Measurements from ENCODE around the gene P2RY13. TPM values are rescaled to one million over a fixed set of nuclear protein-coding genes. Genes with fewer than 3 reads are reported as not detected.

Gene P2RY13
- total and polyA plus RNA-seq, 4 donors: 2.2 to 15.8 (median 4.9) TPM

- no peak overlapping the region for H3K9ac ChIP-seq (ENCODE audit: insufficient read depth in 1 of 2, low read length in 2 of 2)
- H3K27ac ChIP-seq (ENCODE audit: low read depth in 1 of 2, low read length in 1 of 2): no peak overlapping the region
- 95 to 96% methylated on average over 2 of the region's 2 CpGs for WGBS, 2 donors
- no peak overlapping the region for H3K4me3 ChIP-seq
- no peaks in the 10 kb centered on the region for H3K27me3 ChIP-seq (ENCODE audit: control insufficient read depth in 3 of 3, insufficient read depth in 3 of 3, low read length in 2 of 3)
- no peak for TF ChIP-seq CTCF (IDR thresholded peaks at IDR 0.05; ENCODE audit: control extremely low read depth, extremely low read depth)
- DNase-seq: no peak
- no peak for ATAC-seq (ENCODE audit: insufficient read depth, low FRiP score)
- no peaks in the 10 kb centered on the region for H3K36me3 ChIP-seq (ENCODE audit: control insufficient read depth in 4 of 4, insufficient read depth in 4 of 4, low read length in 4 of 4)
- peaks cover 0 to 4% (median 0%) of the 10 kb centered on the region in 5 donors for H3K4me1 ChIP-seq (ENCODE audit: control insufficient read depth in 5 of 5, insufficient read depth in 5 of 5, low read length in 5 of 5)
- no peaks in the 10 kb centered on the region for H3K9me3 ChIP-seq (ENCODE audit: control insufficient read depth in 4 of 4, insufficient read depth in 3 of 4, low read length in 3 of 4)
These were observed 19.8 kb downstream of the P2RY13 start for GRCh38 chr3:151309566-151309965.

DNA sequence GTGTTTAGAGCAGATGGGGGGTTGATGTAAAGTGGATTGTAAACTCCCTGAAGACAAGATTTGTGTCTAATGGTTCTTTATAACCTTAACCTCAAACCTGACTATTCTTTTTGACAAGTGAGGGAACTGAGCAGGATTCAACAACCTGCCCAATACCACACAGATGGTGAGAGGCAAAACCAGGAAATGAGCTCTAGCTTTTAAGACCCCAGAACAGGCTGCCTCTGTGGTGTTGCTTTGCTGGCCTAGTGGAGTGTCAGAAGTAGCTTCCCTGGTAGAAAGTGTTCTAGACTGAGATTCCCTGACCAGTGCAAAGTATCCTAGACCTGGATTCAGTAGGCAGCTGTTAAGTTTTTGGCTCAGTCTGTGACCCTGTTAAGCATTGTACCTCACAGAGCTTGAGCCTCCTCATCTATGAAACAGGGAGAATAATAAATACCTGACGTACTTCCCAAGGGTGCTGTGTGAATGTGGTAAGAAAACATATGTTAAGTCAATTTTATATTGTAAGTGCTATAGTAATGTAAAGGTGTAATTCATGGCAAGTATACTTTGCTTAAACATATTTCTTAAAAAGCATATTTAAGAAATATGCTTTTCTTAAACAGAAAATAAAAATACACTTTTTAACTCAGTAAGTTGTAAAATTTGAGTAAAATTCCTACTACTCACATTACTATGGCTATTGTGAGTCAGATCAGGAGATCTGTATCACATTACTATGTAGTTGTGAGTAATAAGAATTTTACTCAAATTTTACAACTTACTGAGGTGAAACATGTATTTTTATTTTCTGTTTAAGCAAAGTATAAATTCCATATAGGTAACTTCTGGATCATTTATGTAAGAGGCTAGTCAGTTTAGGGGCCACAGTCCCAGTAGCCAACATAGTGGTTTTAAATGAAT is 21.5 kb downstream of the P2RY13 start:
- Histone ChIP-seq H3K9me3 (ENCODE audit: control insufficient read depth in 4 of 4, insufficient read depth in 3 of 4, low read length in 3 of 4) (no peaks in the 10 kb centered on the region), H3K4me3 (no peak overlapping the region), H3K27me3 (ENCODE audit: control insufficient read depth in 3 of 3, insufficient read depth in 3 of 3, low read length in 2 of 3) (no peaks in the 10 kb centered on the region), H3K36me3 (ENCODE audit: control insufficient read depth in 4 of 4, insufficient read depth in 4 of 4, low read length in 4 of 4) (no peaks in the 10 kb centered on the region), H3K4me1 (ENCODE audit: control insufficient read depth in 5 of 5, insufficient read depth in 5 of 5, low read length in 5 of 5) (peaks cover 0 to 4% (median 0%) of the 10 kb centered on the region in 5 donors), H3K9ac (ENCODE audit: insufficient read depth in 1 of 2, low read length in 2 of 2) (no peak overlapping the region), H3K27ac (ENCODE audit: low read depth in 1 of 2, low read length in 1 of 2) (no peak overlapping the region)
- ATAC-seq (ENCODE audit: insufficient read depth, low FRiP score) (no peak), DNase-seq (no peak)
- 87 to 91% methylated on average over 1 of the region's 1 CpG for WGBS, 2 donors
- no peak for TF ChIP-seq CTCF (IDR thresholded peaks at IDR 0.05; ENCODE audit: control extremely low read depth, extremely low read depth)

DNA sequence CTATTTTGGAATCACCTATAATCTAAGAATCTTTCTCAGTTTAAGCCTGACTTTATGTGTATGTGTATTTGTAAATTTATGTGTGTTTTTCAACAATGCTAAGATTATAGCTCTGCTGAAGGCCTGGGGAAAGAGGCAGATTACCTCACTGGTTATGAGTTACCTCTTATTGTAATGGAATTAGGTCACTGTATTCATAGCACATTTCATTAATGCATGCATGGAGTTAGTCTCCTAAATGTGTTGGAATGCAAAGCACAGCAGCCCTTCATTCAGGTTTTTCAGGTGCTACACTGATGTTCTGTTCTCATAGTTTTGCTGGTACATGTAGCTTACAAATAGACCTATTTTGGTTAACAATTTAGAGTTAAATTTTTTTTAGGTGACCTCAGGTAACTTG is 22.2 kb downstream of the P2RY13 start:
- no peaks in the 10 kb centered on the region for H3K27me3 ChIP-seq (ENCODE audit: control insufficient read depth in 3 of 3, insufficient read depth in 3 of 3, low read length in 2 of 3)
- H3K36me3 ChIP-seq (ENCODE audit: control insufficient read depth in 4 of 4, insufficient read depth in 4 of 4, low read length in 4 of 4): no peaks in the 10 kb centered on the region
- no peak for TF ChIP-seq CTCF (IDR thresholded peaks at IDR 0.05; ENCODE audit: control extremely low read depth, extremely low read depth)
- no peak overlapping the region for H3K4me3 ChIP-seq
- H3K27ac ChIP-seq (ENCODE audit: low read depth in 1 of 2, low read length in 1 of 2): no peak overlapping the region
- no peaks in the 10 kb centered on the region for H3K9me3 ChIP-seq (ENCODE audit: control insufficient read depth in 4 of 4, insufficient read depth in 3 of 4, low read length in 3 of 4)
- peaks cover 0 to 4% (median 0%) of the 10 kb centered on the region in 5 donors for H3K4me1 ChIP-seq (ENCODE audit: control insufficient read depth in 5 of 5, insufficient read depth in 5 of 5, low read length in 5 of 5)
- no peak for DNase-seq
- ATAC-seq (ENCODE audit: insufficient read depth, low FRiP score): no peak
- no peak overlapping the region for H3K9ac ChIP-seq (ENCODE audit: insufficient read depth in 1 of 2, low read length in 2 of 2)
